ENCODE measurements around the gene NHSL2. TPM values are rescaled to one million over a fixed set of nuclear protein-coding genes. Genes with fewer than 3 reads are reported as not detected.
A peak's percentile ranks its signal among the peaks of the same experiment; 100 is the strongest.

Gene NHSL2
- total and polyA plus RNA-seq, 4 donors: 1.4 to 9.9 (median 4.7) TPM

GRCh38 chrX:72071213-72071612 is 160.6 kb downstream of the NHSL2 start:
- Histone ChIP-seq H3K4me3 (no peak overlapping the region), H3K27ac (ENCODE audit: low read depth in 1 of 2, low read length in 1 of 2) (no peak overlapping the region), H3K27me3 (ENCODE audit: control insufficient read depth in 3 of 3, insufficient read depth in 3 of 3, low read length in 2 of 3) (peaks cover 0 to 40% (median 3%) of the 10 kb centered on the region in 3 donors), H3K9me3 (ENCODE audit: control insufficient read depth in 4 of 4, insufficient read depth in 3 of 4, low read length in 3 of 4) (peaks cover 0 to 2% (median 0%) of the 10 kb centered on the region in 4 donors), H3K36me3 (ENCODE audit: control insufficient read depth in 4 of 4, insufficient read depth in 4 of 4, low read length in 4 of 4) (no peaks in the 10 kb centered on the region), H3K4me1 (ENCODE audit: control insufficient read depth in 5 of 5, insufficient read depth in 5 of 5, low read length in 5 of 5) (peaks cover 0 to 16% (median 0%) of the 10 kb centered on the region in 5 donors), H3K9ac (ENCODE audit: insufficient read depth in 1 of 2, low read length in 2 of 2) (no peak overlapping the region)
- TF ChIP-seq, protein P1, sequence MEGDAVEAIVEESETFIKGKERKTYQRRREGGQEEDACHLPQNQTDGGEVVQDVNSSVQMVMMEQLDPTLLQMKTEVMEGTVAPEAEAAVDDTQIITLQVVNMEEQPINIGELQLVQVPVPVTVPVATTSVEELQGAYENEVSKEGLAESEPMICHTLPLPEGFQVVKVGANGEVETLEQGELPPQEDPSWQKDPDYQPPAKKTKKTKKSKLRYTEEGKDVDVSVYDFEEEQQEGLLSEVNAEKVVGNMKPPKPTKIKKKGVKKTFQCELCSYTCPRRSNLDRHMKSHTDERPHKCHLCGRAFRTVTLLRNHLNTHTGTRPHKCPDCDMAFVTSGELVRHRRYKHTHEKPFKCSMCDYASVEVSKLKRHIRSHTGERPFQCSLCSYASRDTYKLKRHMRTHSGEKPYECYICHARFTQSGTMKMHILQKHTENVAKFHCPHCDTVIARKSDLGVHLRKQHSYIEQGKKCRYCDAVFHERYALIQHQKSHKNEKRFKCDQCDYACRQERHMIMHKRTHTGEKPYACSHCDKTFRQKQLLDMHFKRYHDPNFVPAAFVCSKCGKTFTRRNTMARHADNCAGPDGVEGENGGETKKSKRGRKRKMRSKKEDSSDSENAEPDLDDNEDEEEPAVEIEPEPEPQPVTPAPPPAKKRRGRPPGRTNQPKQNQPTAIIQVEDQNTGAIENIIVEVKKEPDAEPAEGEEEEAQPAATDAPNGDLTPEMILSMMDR (IDR thresholded peaks at IDR 0.05; ENCODE audit: control extremely low read depth, extremely low read depth): no peak
- ATAC-seq (ENCODE audit: insufficient read depth, low FRiP score): no peak
- WGBS, 2 donors: 32 to 50% methylated on average over 2 of the region's 2 CpGs
- DNase-seq: no peak

DNA sequence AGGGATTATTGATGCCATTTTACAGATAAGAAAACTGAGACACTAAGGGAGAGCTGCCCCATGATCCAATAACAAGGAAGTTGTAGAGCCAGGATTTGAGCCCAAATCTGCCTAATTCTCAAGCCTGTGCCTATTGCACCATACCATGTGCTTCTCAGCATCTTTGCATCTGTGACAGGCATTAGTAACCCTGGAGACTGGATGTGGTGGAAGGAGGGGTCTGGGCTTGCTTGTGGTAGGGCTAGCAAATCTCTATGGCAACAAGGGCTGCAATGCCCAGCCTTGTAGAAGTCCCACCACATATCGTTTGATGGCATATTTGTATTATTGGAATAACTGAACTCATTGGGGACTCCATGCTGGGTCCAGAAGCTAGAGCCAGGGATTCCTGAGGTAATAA is 163.0 kb downstream of the NHSL2 start:
- DNase-seq (no peak), ATAC-seq (ENCODE audit: insufficient read depth, low FRiP score) (no peak)
- H3K27ac ChIP-seq (ENCODE audit: low read depth in 1 of 2, low read length in 1 of 2): no peak overlapping the region
- H3K27me3 ChIP-seq (ENCODE audit: control insufficient read depth in 3 of 3, insufficient read depth in 3 of 3, low read length in 2 of 3): peaks cover 0 to 30% (median 3%) of the 10 kb centered on the region in 3 donors
- 80 to 100% methylated on average over 1 of the region's 1 CpG for WGBS, 2 donors
- H3K4me3 ChIP-seq: no peak overlapping the region
- peaks cover 0 to 9% (median 0%) of the 10 kb centered on the region in 4 donors for H3K9me3 ChIP-seq (ENCODE audit: control insufficient read depth in 4 of 4, insufficient read depth in 3 of 4, low read length in 3 of 4)
- TF ChIP-seq, protein P1 (IDR thresholded peaks at IDR 0.05; ENCODE audit: control extremely low read depth, extremely low read depth): no peak
- H3K9ac ChIP-seq (ENCODE audit: insufficient read depth in 1 of 2, low read length in 2 of 2): no peak overlapping the region
- no peaks in the 10 kb centered on the region for H3K36me3 ChIP-seq (ENCODE audit: control insufficient read depth in 4 of 4, insufficient read depth in 4 of 4, low read length in 4 of 4)
- peaks cover 0 to 10% (median 2%) of the 10 kb centered on the region in 5 donors for H3K4me1 ChIP-seq (ENCODE audit: control insufficient read depth in 5 of 5, insufficient read depth in 5 of 5, low read length in 5 of 5)

DNA sequence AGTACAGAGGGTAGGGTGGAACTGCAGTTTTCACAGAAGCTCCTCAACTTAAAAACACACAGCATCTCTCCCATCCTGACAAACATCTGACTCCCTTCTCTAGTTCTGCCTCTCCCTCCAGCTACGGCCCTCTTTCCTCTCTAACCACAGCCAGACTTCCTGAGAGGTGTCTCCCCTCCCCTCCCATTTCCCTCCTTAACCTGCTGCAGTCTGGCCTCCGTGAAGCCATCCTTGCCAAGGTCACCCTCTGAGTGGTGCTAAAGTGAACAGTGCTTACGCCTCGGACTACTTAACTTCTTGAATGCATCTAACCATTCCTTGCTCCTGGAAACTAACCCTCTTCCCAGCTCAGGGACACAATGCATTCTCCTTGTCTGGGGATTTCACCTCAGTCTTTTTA is 167.8 kb downstream of the NHSL2 start:
- Histone ChIP-seq H3K27me3 (ENCODE audit: control insufficient read depth in 3 of 3, insufficient read depth in 3 of 3, low read length in 2 of 3) (peaks cover 0 to 31% (median 6%) of the 10 kb centered on the region in 3 donors), H3K4me3 (no peak overlapping the region), H3K9me3 (ENCODE audit: control insufficient read depth in 4 of 4, insufficient read depth in 3 of 4, low read length in 3 of 4) (peaks cover 0 to 7% (median 0%) of the 10 kb centered on the region in 4 donors), H3K4me1 (ENCODE audit: control insufficient read depth in 5 of 5, insufficient read depth in 5 of 5, low read length in 5 of 5) (peaks cover 0 to 6% (median 0%) of the 10 kb centered on the region in 5 donors), H3K27ac (ENCODE audit: low read depth in 1 of 2, low read length in 1 of 2) (no peak overlapping the region), H3K9ac (ENCODE audit: insufficient read depth in 1 of 2, low read length in 2 of 2) (no peak overlapping the region), H3K36me3 (ENCODE audit: control insufficient read depth in 4 of 4, insufficient read depth in 4 of 4, low read length in 4 of 4) (no peaks in the 10 kb centered on the region)
- DNase-seq: no peak
- no peak for ATAC-seq (ENCODE audit: insufficient read depth, low FRiP score)
- TF ChIP-seq, protein P1 (IDR thresholded peaks at IDR 0.05; ENCODE audit: control extremely low read depth, extremely low read depth): no peak
- 33 to 50% methylated on average over 4 of the region's 4 CpGs for WGBS, 2 donors

- 27 to 54% methylated on average over 11 to 12 of the region's 12 CpGs for WGBS, 2 donors
- no peak overlapping the region for H3K4me3 ChIP-seq
- DNase-seq (peak in 1 of 3 donors; percentile 35), ATAC-seq (ENCODE audit: insufficient read depth, low FRiP score) (no peak)
- H3K4me1 ChIP-seq (ENCODE audit: control insufficient read depth in 5 of 5, insufficient read depth in 5 of 5, low read length in 5 of 5): peaks cover 0 to 6% (median 0%) of the 10 kb centered on the region in 5 donors
- no peaks in the 10 kb centered on the region for H3K36me3 ChIP-seq (ENCODE audit: control insufficient read depth in 4 of 4, insufficient read depth in 4 of 4, low read length in 4 of 4)
- peaks cover 0 to 7% (median 0%) of the 10 kb centered on the region in 4 donors for H3K9me3 ChIP-seq (ENCODE audit: control insufficient read depth in 4 of 4, insufficient read depth in 3 of 4, low read length in 3 of 4)
- H3K27me3 ChIP-seq (ENCODE audit: control insufficient read depth in 3 of 3, insufficient read depth in 3 of 3, low read length in 2 of 3): peaks cover 0 to 30% (median 6%) of the 10 kb centered on the region in 3 donors
- peak overlapping the region; percentile 66 to 82 for H3K27ac ChIP-seq (ENCODE audit: low read depth in 1 of 2, low read length in 1 of 2)
- TF ChIP-seq, protein P1 (IDR thresholded peaks at IDR 0.05; ENCODE audit: control extremely low read depth, extremely low read depth): no peak
- H3K9ac ChIP-seq (ENCODE audit: insufficient read depth in 1 of 2, low read length in 2 of 2): no peak overlapping the region
These were observed 169.0 kb downstream of the NHSL2 start for GRCh38 chrX:72079607-72080006.
